Lower lobe of right lung (tissue), 2 donors: ENCODE data around the gene C12orf42. TPM values are rescaled to one million over a fixed set of nuclear protein-coding genes. Genes with fewer than 3 reads are reported as not detected.

ENCODE experiments used
- ATAC-seq, 2 donors: fragments of 200-7000 bp; cut with Tn5 transposase; one replicate each; pipeline ENCODE4 v1.9.1; 2020 to 2022; ENCODE audit warnings: mild to moderate bottlenecking in 2 of 2, moderate library complexity in 2 of 2
- DNase-seq: peaks from one replicate; pipeline ENCODE4 v3.0.0-alpha.2; 2020
- H3K27ac ChIP-seq: fragments of 200-600 bp; one replicate; pipeline ENCODE4 v1.8.0; 2022
- H3K27me3 ChIP-seq: fragments of 200-600 bp; one replicate; pipeline ENCODE4 v1.8.0; 2022; ENCODE audit warnings: low read depth
- H3K36me3 ChIP-seq: fragments of 200-600 bp; one replicate; pipeline ENCODE4 v1.8.0; 2022; ENCODE audit warnings: mild to moderate bottlenecking
- H3K4me1 ChIP-seq: fragments of 200-600 bp; one replicate; pipeline ENCODE4 v1.8.0; 2022
- H3K4me3 ChIP-seq: fragments of 200-600 bp; one replicate; pipeline ENCODE4 v1.8.0; 2022; ENCODE audit warnings: mild to moderate bottlenecking
- H3K9me3 ChIP-seq: fragments of 200-600 bp; one replicate; pipeline ENCODE4 v1.8.0; 2022
- CTCF ChIP-seq: fragments of 200-600 bp; IDR thresholded peaks from one replicate; pipeline ENCODE4 v1.8.0; 2022; ENCODE audit warnings: antibody characterized with exemption, mild to moderate bottlenecking
- intact Hi-C: fragments of 100-400 bp; cut with DNase I; formaldehyde crosslinking; loops from one replicate; pipeline ENCODE4 v1.11.0; 2022
- total RNA-seq: library from RNA; stranded (reverse); fragmentation: NEBNext Ultra II Directional; extraction: Animal tissue kit (Norgen Biotek cat#: 25700); gene quantifications from one replicate; pipeline ENCODE4 v1.2.1, GENCODE V29; 2021
- donor health status: DM: no; HTN: yes; CAD: no; lungs with severe emphysema.

The C12orf42 gene
- total RNA-seq, 1 donor from 2014 or later: not detected

GRCh38 chr12:103330672-103331071, 165.1 kb downstream of the C12orf42 start:
- Histone ChIP-seq H3K4me1 (no peaks in the 10 kb centered on the region), H3K9me3 (no peaks in the 10 kb centered on the region), H3K27me3 (no peaks in the 10 kb centered on the region), H3K4me3 (no peak overlapping the region), H3K36me3 (no peaks in the 10 kb centered on the region), H3K27ac (no peak overlapping the region)
- TF ChIP-seq CTCF: no peak
- ATAC-seq (no peak), DNase-seq (no peak)
- intact Hi-C loops: no loop called here

- H3K9me3 ChIP-seq: no peaks in the 10 kb centered on the region
- no peak for DNase-seq
- intact Hi-C loops: no loop called here
- no peaks in the 10 kb centered on the region for H3K27me3 ChIP-seq
- no peaks in the 10 kb centered on the region for H3K4me1 ChIP-seq
- H3K36me3 ChIP-seq: no peaks in the 10 kb centered on the region
- H3K27ac ChIP-seq: no peak overlapping the region
- TF ChIP-seq CTCF: no peak
- ATAC-seq: no peak
- H3K4me3 ChIP-seq: no peak overlapping the region
Observed at GRCh38 chr12:103327676-103328075, 168.1 kb downstream of the C12orf42 start.

- intact Hi-C loops: no loop called here
Observed at GRCh38 chr12:103326190-103326589, 169.6 kb downstream of the C12orf42 start.

GRCh38 chr12:103318566-103318965, 177.2 kb downstream of the C12orf42 start:
- no peaks in the 10 kb centered on the region for H3K27me3 ChIP-seq
- no peak for TF ChIP-seq CTCF
- no peaks in the 10 kb centered on the region for H3K9me3 ChIP-seq
- H3K4me3 ChIP-seq: no peak overlapping the region
- DNase-seq (no peak), ATAC-seq (no peak)
- H3K27ac ChIP-seq: no peak overlapping the region
- intact Hi-C loops: no loop called here
- H3K36me3 ChIP-seq: no peaks in the 10 kb centered on the region
- H3K4me1 ChIP-seq: no peaks in the 10 kb centered on the region

More at GRCh38 chr12:103326190-103326589, 169.6 kb downstream of the C12orf42 start:
- Histone ChIP-seq H3K36me3 (no peaks in the 10 kb centered on the region), H3K9me3 (no peaks in the 10 kb centered on the region), H3K4me3 (no peak overlapping the region), H3K4me1 (no peaks in the 10 kb centered on the region), H3K27ac (no peak overlapping the region), H3K27me3 (no peaks in the 10 kb centered on the region)
- no peak for DNase-seq
- ATAC-seq: no peak
- peak; percentile 14 for TF ChIP-seq CTCF

- H3K4me3 ChIP-seq: no peak overlapping the region
- H3K36me3 ChIP-seq: no peaks in the 10 kb centered on the region
- no peak overlapping the region for H3K27ac ChIP-seq
- TF ChIP-seq CTCF: no peak
- ATAC-seq (no peak), DNase-seq (no peak)
- intact Hi-C loops: no loop called here
- no peaks in the 10 kb centered on the region for H3K27me3 ChIP-seq
- no peaks in the 10 kb centered on the region for H3K9me3 ChIP-seq
- H3K4me1 ChIP-seq: no peaks in the 10 kb centered on the region
Observed at GRCh38 chr12:103317220-103317619, 178.5 kb downstream of the C12orf42 start.

GRCh38 chr12:103314786-103315185, 181.0 kb downstream of the C12orf42 start:
- no peak overlapping the region for H3K4me3 ChIP-seq
- H3K27ac ChIP-seq: no peak overlapping the region
- no peaks in the 10 kb centered on the region for H3K36me3 ChIP-seq
- no peak for DNase-seq
- intact Hi-C loops: no loop called here
- ATAC-seq: no peak
- no peaks in the 10 kb centered on the region for H3K4me1 ChIP-seq
- TF ChIP-seq CTCF: no peak
- H3K27me3 ChIP-seq: no peaks in the 10 kb centered on the region
- H3K9me3 ChIP-seq: no peaks in the 10 kb centered on the region
